GM18951 (cell line): ENCODE results near the gene LRRC75B.

Experiments used
- POLR2A ChIP-seq: IDR thresholded peaks from 4 replicates; pipeline ENCODE4 v1.6.1; 2011; ENCODE audit warnings: mild to moderate bottlenecking; ENCODE audit not compliant: insufficient read length, insufficient read depth; ENCODE audit errors: extremely low read depth
- in situ Hi-C: fragments of 300-500 bp; cut with MboI; formaldehyde crosslinking; loops from one replicate; pipeline ENCODE4 v1.12.0; 2022; ENCODE audit warnings: low sequenced_read_pairs, mixed read lengths, inconsistent platforms; ENCODE audit not compliant: unreplicated experiment

LRRC75B gene

GRCh38 chr22:24584871-24585411, 7.9 kb downstream of the LRRC75B start:
- no peak for TF ChIP-seq POLR2A
- in situ Hi-C loops, result no loop called here

GRCh38 chr22:24584166-24584790, 8.6 kb downstream of the LRRC75B start:
- in situ Hi-C loops, result no loop called here

GRCh38 chr22:24583221-24584165, 9.4 kb downstream of the LRRC75B start:
- in situ Hi-C loops, result no loop called here
- TF ChIP-seq POLR2A, result no peak

More at GRCh38 chr22:24584166-24584790, 8.6 kb downstream of the LRRC75B start:
- no peak for TF ChIP-seq POLR2A

GRCh38 chr22:24582056-24582814, 10.6 kb downstream of the LRRC75B start:
- in situ Hi-C loops, result no loop called here
- TF ChIP-seq POLR2A, result no peak

- TF ChIP-seq POLR2A, result no peak
- in situ Hi-C loops, result no loop called here
Measured at GRCh38 chr22:24580276-24580675, 12.6 kb downstream of the LRRC75B start.

GRCh38 chr22:24579258-24579601, 13.6 kb downstream of the LRRC75B start:
- TF ChIP-seq POLR2A, result no peak
- in situ Hi-C loops, result no loop called here

GRCh38 chr22:24578355-24579257, 14.3 kb downstream of the LRRC75B start:
- TF ChIP-seq POLR2A, result no peak

GRCh38 chr22:24576778-24577177, 16.1 kb downstream of the LRRC75B start:
- no peak for TF ChIP-seq POLR2A
- in situ Hi-C loops, result no loop called here

More at GRCh38 chr22:24578355-24579257, 14.3 kb downstream of the LRRC75B start:
- in situ Hi-C loops, result no loop called here

- in situ Hi-C loops, result no loop called here
- TF ChIP-seq POLR2A, result no peak
Measured at GRCh38 chr22:24571266-24571665, 21.6 kb downstream of the LRRC75B start.

- TF ChIP-seq POLR2A, result no peak
- in situ Hi-C loops, result no loop called here
Measured at GRCh38 chr22:24567668-24568067, 25.2 kb downstream of the LRRC75B start.

GRCh38 chr22:24566899-24567511, 25.9 kb downstream of the LRRC75B start:
- TF ChIP-seq POLR2A, result no peak
- in situ Hi-C loops, result no loop called here

GRCh38 chr22:24565077-24565476, 27.8 kb downstream of the LRRC75B start:
- in situ Hi-C loops, result no loop called here
- TF ChIP-seq POLR2A, result no peak
